Loucy (cell line): ENCODE results near the gene SLITRK6.

Experiments used
- H2AFZ ChIP-seq: fragments of 200-600 bp; sonication (generic); 2 replicates; pipeline ENCODE4 v1.6.0; 2016; ENCODE audit warnings: antibody characterized with exemption, mild to moderate bottlenecking, low read length, moderate library complexity
- H3F3A ChIP-seq: fragments of 200-600 bp; 2 replicates; pipeline ENCODE4 v1.6.0; 2016; ENCODE audit warnings: antibody characterized with exemption, low read depth, mild to moderate bottlenecking
- H3K27me3 ChIP-seq: fragments of 200-600 bp; sonication (generic); 2 replicates; pipeline ENCODE4 v1.6.1; 2014; ENCODE audit warnings: low read length, mild to moderate bottlenecking; ENCODE audit not compliant: insufficient read depth, poor library complexity, severe bottlenecking
- H3K36me3 ChIP-seq: fragments of 200-600 bp; sonication (generic); 2 replicates; pipeline ENCODE4 v1.6.1; 2016; ENCODE audit warnings: low read length; ENCODE audit not compliant: insufficient read depth
- H3K4me1 ChIP-seq: fragments of 200-600 bp; sonication (generic); 2 replicates; pipeline ENCODE4 v1.5.1; 2014; ENCODE audit warnings: low read length, mild to moderate bottlenecking; ENCODE audit not compliant: insufficient read depth, poor library complexity, severe bottlenecking
- H3K4me2 ChIP-seq: fragments of 200-600 bp; sonication (generic); 2 replicates; pipeline ENCODE4 v1.6.0; 2014; ENCODE audit warnings: antibody characterized with exemption, low read length, low read depth, mild to moderate bottlenecking; ENCODE audit not compliant: poor library complexity, severe bottlenecking
- H3K4me3 ChIP-seq: fragments of 200-600 bp; sonication (generic); 2 replicates; pipeline ENCODE4 v1.5.1; 2014; ENCODE audit warnings: low read length, mild to moderate bottlenecking, mixed read lengths; ENCODE audit not compliant: poor library complexity, severe bottlenecking
- H3K79me2 ChIP-seq: fragments of 200-600 bp; sonication (generic); 2 replicates; pipeline ENCODE4 v1.6.1; 2014; ENCODE audit warnings: low read length; ENCODE audit not compliant: insufficient read depth
- H3K9ac ChIP-seq: fragments of 200-600 bp; sonication (generic); 2 replicates; pipeline ENCODE4 v1.6.0; 2014; ENCODE audit warnings: mild to moderate bottlenecking, low read depth, low read length, moderate library complexity; ENCODE audit not compliant: poor library complexity, severe bottlenecking
- H3K9me2 ChIP-seq: fragments of 200-600 bp; sonication (generic); replicated peaks from 2 replicates; pipeline ENCODE4 v1.6.1; 2016; ENCODE audit warnings: low read depth, low read length, mixed read lengths
- H3K9me3 ChIP-seq: fragments of 200-600 bp; sonication (generic); 2 replicates; pipeline ENCODE4 v1.6.1; 2014; ENCODE audit warnings: mild to moderate bottlenecking, antibody characterized with exemption, low read length, low read depth; ENCODE audit not compliant: insufficient read depth
- H4K20me1 ChIP-seq: fragments of 200-600 bp; sonication (generic); 2 replicates; pipeline ENCODE4 v1.6.0; 2014; ENCODE audit warnings: antibody characterized with exemption, low read length, mild to moderate bottlenecking; ENCODE audit not compliant: insufficient read depth, poor library complexity, severe bottlenecking
- CTCF ChIP-seq: fragments of 200-600 bp; sonication (generic); conservative IDR thresholded peaks from 2 replicates; pipeline ENCODE4 v1.5.1; 2014; ENCODE audit warnings: mild to moderate bottlenecking, antibody characterized with exemption, low read length
- EZH2phosphoT487 ChIP-seq: fragments of 200-600 bp; IDR thresholded peaks from 2 replicates; pipeline ENCODE4 v1.6.1; 2018; ENCODE audit warnings: antibody characterized with exemption, mild to moderate bottlenecking, moderate library complexity, borderline replicate concordance

Gene SLITRK6

GRCh38 chr13:85812282-85812681, 13.1 kb upstream of the SLITRK6 start:
- Histone ChIP-seq H3K79me2 (no peaks in the 10 kb centered on the region), H3K27me3 (no peaks in the 10 kb centered on the region), H3K4me1 (no peaks in the 10 kb centered on the region), H3K4me3 (no peak overlapping the region), H3K4me2 (no peak overlapping the region), H4K20me1 (no peaks in the 10 kb centered on the region), H3K9me2 (no peaks in the 10 kb centered on the region), H3K9me3 (no peaks in the 10 kb centered on the region), H3F3A (no peaks in the 10 kb centered on the region), H2AFZ (no peak overlapping the region), H3K36me3 (no peaks in the 10 kb centered on the region), H3K9ac (no peak overlapping the region)
- TF ChIP-seq CTCF (no peak), EZH2phosphoT487 (no peak)

- Histone ChIP-seq H3K9me2 (no peaks in the 10 kb centered on the region), H3K4me2 (no peak overlapping the region), H3K9ac (no peak overlapping the region), H3K4me3 (no peak overlapping the region), H3K79me2 (no peaks in the 10 kb centered on the region), H3K9me3 (no peaks in the 10 kb centered on the region), H2AFZ (no peak overlapping the region), H3F3A (no peaks in the 10 kb centered on the region), H3K4me1 (no peaks in the 10 kb centered on the region), H3K36me3 (no peaks in the 10 kb centered on the region), H3K27me3 (no peaks in the 10 kb centered on the region), H4K20me1 (no peaks in the 10 kb centered on the region)
- TF ChIP-seq CTCF = no peak
- TF ChIP-seq EZH2phosphoT487 = no peak
Observed at GRCh38 chr13:85808811-85809210, 9.6 kb upstream of the SLITRK6 start.

GRCh38 chr13:85806553-85807175, 7.4 kb upstream of the SLITRK6 start:
- H3F3A ChIP-seq = no peaks in the 10 kb centered on the region
- no peak overlapping the region for H2AFZ ChIP-seq
- no peaks in the 10 kb centered on the region for H3K27me3 ChIP-seq
- H3K4me1 ChIP-seq = no peaks in the 10 kb centered on the region
- no peak overlapping the region for H3K4me3 ChIP-seq
- no peaks in the 10 kb centered on the region for H3K9me2 ChIP-seq
- no peak overlapping the region for H3K4me2 ChIP-seq
- H4K20me1 ChIP-seq = no peaks in the 10 kb centered on the region
- no peaks in the 10 kb centered on the region for H3K36me3 ChIP-seq
- no peak overlapping the region for H3K9ac ChIP-seq
- no peaks in the 10 kb centered on the region for H3K79me2 ChIP-seq
- no peak for TF ChIP-seq EZH2phosphoT487
- peak; percentile 85 for TF ChIP-seq CTCF
- no peaks in the 10 kb centered on the region for H3K9me3 ChIP-seq
